ENCODE results near the gene SVBP. TPM values are rescaled to one million over a fixed set of nuclear protein-coding genes. Genes with fewer than 3 reads are reported as not detected.

SVBP gene
- polyA plus RNA-seq, 3 donors, result 11.4 to 44.5 (median 28.9) TPM

- H3K27ac ChIP-seq (ENCODE audit: low read depth, low read length), result no peak overlapping the region
- 59 to 72% (median 69%) methylated on average over 1 of the region's 1 CpG for WGBS, 3 donors
Observed at GRCh38 chr1:42845193-42845592, 28.0 kb upstream of the SVBP start.

- no peak overlapping the region for H3K27ac ChIP-seq (ENCODE audit: low read depth, low read length)
- WGBS, 3 donors, result 93 to 96% (median 94%) methylated on average over 4 of the region's 4 CpGs
Observed at GRCh38 chr1:42844592-42845140, 27.5 kb upstream of the SVBP start.

GRCh38 chr1:42841440-42842147, 24.4 kb upstream of the SVBP start:
- 67 to 89% (median 84%) methylated on average over 2 of the region's 2 CpGs for WGBS, 3 donors
- no peak overlapping the region for H3K27ac ChIP-seq (ENCODE audit: low read depth, low read length)

- H3K27ac ChIP-seq (ENCODE audit: low read depth, low read length), result no peak overlapping the region
- WGBS, 3 donors, result 84 to 86% (median 84%) methylated on average over 3 of the region's 3 CpGs
Observed at GRCh38 chr1:42841010-42841409, 23.8 kb upstream of the SVBP start.

- WGBS, 3 donors, result 82 to 87% (median 84%) methylated on average over 7 of the region's 7 CpGs
- H3K27ac ChIP-seq (ENCODE audit: low read depth, low read length), result no peak overlapping the region
Observed at GRCh38 chr1:42838482-42839190, 21.4 kb upstream of the SVBP start.

GRCh38 chr1:42837709-42838108, 20.5 kb upstream of the SVBP start:
- 39 to 76% (median 58%) methylated on average over 3 of the region's 3 CpGs for WGBS, 3 donors
- H3K27ac ChIP-seq (ENCODE audit: low read depth, low read length), result no peak overlapping the region

GRCh38 chr1:42835422-42835821, 18.2 kb upstream of the SVBP start:
- no peak overlapping the region for H3K27ac ChIP-seq (ENCODE audit: low read depth, low read length)
- WGBS, 3 donors, result 92 to 98% (median 98%) methylated on average over 2 of the region's 2 CpGs

GRCh38 chr1:42834803-42835202, 17.6 kb upstream of the SVBP start:
- WGBS, 3 donors, result 83 to 89% (median 86%) methylated on average over 5 of the region's 5 CpGs
- no peak overlapping the region for H3K27ac ChIP-seq (ENCODE audit: low read depth, low read length)

GRCh38 chr1:42833981-42834380, 16.8 kb upstream of the SVBP start:
- H3K27ac ChIP-seq (ENCODE audit: low read depth, low read length), result no peak overlapping the region
- WGBS, 3 donors, result 63 to 92% (median 68%) methylated on average over 4 of the region's 4 CpGs

- 92 to 95% (median 95%) methylated on average over 3 of the region's 3 CpGs for WGBS, 3 donors
- no peak overlapping the region for H3K27ac ChIP-seq (ENCODE audit: low read depth, low read length)
Observed at GRCh38 chr1:42832641-42833240, 15.5 kb upstream of the SVBP start.

- H3K27ac ChIP-seq (ENCODE audit: low read depth, low read length), result no peak overlapping the region
Observed at GRCh38 chr1:42831273-42831672, 14.1 kb upstream of the SVBP start.

GRCh38 chr1:42830631-42831030, 13.4 kb upstream of the SVBP start:
- WGBS, 3 donors, result 91 to 93% (median 93%) methylated on average over 17 of the region's 17 CpGs
- no peak overlapping the region for H3K27ac ChIP-seq (ENCODE audit: low read depth, low read length)

- WGBS, 3 donors, result 75 to 82% (median 78%) methylated on average over 10 of the region's 10 CpGs
Observed at GRCh38 chr1:42825036-42825851, 8.0 kb upstream of the SVBP start.

GRCh38 chr1:42824481-42825035, 7.4 kb upstream of the SVBP start:
- WGBS, 3 donors, result 92 to 98% (median 95%) methylated on average over 4 of the region's 4 CpGs
- H3K27ac ChIP-seq (ENCODE audit: low read depth, low read length), result no peak overlapping the region

More at GRCh38 chr1:42825036-42825851, 8.0 kb upstream of the SVBP start:
- no peak overlapping the region for H3K27ac ChIP-seq (ENCODE audit: low read depth, low read length)

GRCh38 chr1:42822800-42823392, 5.7 kb upstream of the SVBP start:
- no peak overlapping the region for H3K27ac ChIP-seq (ENCODE audit: low read depth, low read length)
- 55 to 68% (median 57%) methylated on average over 2 of the region's 2 CpGs for WGBS, 3 donors

GRCh38 chr1:42821690-42822089, 4.5 kb upstream of the SVBP start:
- 94 to 100% (median 96%) methylated on average over 2 of the region's 2 CpGs for WGBS, 3 donors
- H3K27ac ChIP-seq (ENCODE audit: low read depth, low read length), result no peak overlapping the region

- 71 to 78% (median 76%) methylated on average over 1 of the region's 1 CpG for WGBS, 3 donors
- H3K27ac ChIP-seq (ENCODE audit: low read depth, low read length), result no peak overlapping the region
Observed at GRCh38 chr1:42820813-42821212, 3.6 kb upstream of the SVBP start.

GRCh38 chr1:42817976-42818375, 779 bp upstream of the SVBP start:
- no peak overlapping the region for H3K27ac ChIP-seq (ENCODE audit: low read depth, low read length)
- WGBS, 3 donors, result 52 to 94% (median 91%) methylated on average over 3 of the region's 3 CpGs

Data from adipose tissue (tissue), 3 donors.